Measurements from ENCODE around the gene RAPGEF2.

Gene RAPGEF2

GRCh38 chr4:159204566-159204965 lies 101.7 kb downstream of the RAPGEF2 start:
- DNase-seq: no peak

GRCh38 chr4:159205466-159205865 lies 102.6 kb downstream of the RAPGEF2 start:
- no peak for DNase-seq

GRCh38 chr4:159206427-159206871 lies 103.6 kb downstream of the RAPGEF2 start:
- peak; percentile 71 for DNase-seq

GRCh38 chr4:159209249-159209648 lies 106.4 kb downstream of the RAPGEF2 start:
- no peak for DNase-seq

- no peak for DNase-seq
Observed at GRCh38 chr4:159210975-159211374, 108.1 kb downstream of the RAPGEF2 start.

GRCh38 chr4:159212675-159213293 lies 109.9 kb downstream of the RAPGEF2 start:
- DNase-seq: no peak

GRCh38 chr4:159216834-159217233 lies 114.0 kb downstream of the RAPGEF2 start:
- no peak for DNase-seq

GRCh38 chr4:159219862-159220261 lies 117.0 kb downstream of the RAPGEF2 start:
- no peak for DNase-seq

GRCh38 chr4:159220353-159220752 lies 117.5 kb downstream of the RAPGEF2 start:
- no peak for DNase-seq

GRCh38 chr4:159221280-159221679 lies 118.4 kb downstream of the RAPGEF2 start:
- DNase-seq: no peak

- DNase-seq: no peak
Observed at GRCh38 chr4:159222043-159222552, 119.2 kb downstream of the RAPGEF2 start.

- DNase-seq: no peak
Observed at GRCh38 chr4:159224408-159224807, 121.5 kb downstream of the RAPGEF2 start.

GRCh38 chr4:159227378-159227777 lies 124.5 kb downstream of the RAPGEF2 start:
- no peak for DNase-seq

- DNase-seq: no peak
Observed at GRCh38 chr4:159227984-159228383, 125.1 kb downstream of the RAPGEF2 start.

- no peak for DNase-seq
Observed at GRCh38 chr4:159229164-159229563, 126.3 kb downstream of the RAPGEF2 start.

GRCh38 chr4:159232465-159233106 lies 129.7 kb downstream of the RAPGEF2 start:
- no peak for DNase-seq

- no peak for DNase-seq
Observed at GRCh38 chr4:159235779-159236368, 133.0 kb downstream of the RAPGEF2 start.

- DNase-seq: no peak
Observed at GRCh38 chr4:159237975-159238374, 135.1 kb downstream of the RAPGEF2 start.

GRCh38 chr4:159238631-159239030 lies 135.8 kb downstream of the RAPGEF2 start:
- no peak for DNase-seq

- DNase-seq: no peak
Observed at GRCh38 chr4:159239629-159240028, 136.8 kb downstream of the RAPGEF2 start.

GRCh38 chr4:159240046-159240445 lies 137.2 kb downstream of the RAPGEF2 start:
- no peak for DNase-seq

GRCh38 chr4:159240687-159241086 lies 137.8 kb downstream of the RAPGEF2 start:
- DNase-seq: no peak

- DNase-seq: no peak
Observed at GRCh38 chr4:159242427-159242826, 139.5 kb downstream of the RAPGEF2 start.
